Activated CD8-positive, alpha-beta memory T cell treated with anti-CD3 and anti-CD28 coated beads for 36 hours (primary cell): ENCODE data around the gene NPEPL1. TPM values are rescaled to one million over a fixed set of nuclear protein-coding genes. Genes with fewer than 3 reads are reported as not detected.

Experiments used
- CTCF ChIA-PET: fragments of 350-600 bp; sonication (Branson Sonifier 250); formaldehyde crosslinking; loops from one replicate; lab custom pipeline; 2021; ENCODE audit warnings: antibody characterized with exemption; lab: Charles Lee
- POLR2A ChIA-PET: fragments of 350-600 bp; sonication (Branson Sonifier 250); formaldehyde crosslinking; loops from one replicate; lab custom pipeline; 2021; ENCODE audit warnings: antibody characterized with exemption; lab: Charles Lee
- total RNA-seq, 2 experiments: library from RNA; stranded (reverse); gene quantifications; one replicate each; pipeline ENCODE4 v1.2.3, GENCODE V29; 2021

The NPEPL1 gene
- total RNA-seq, 2 experiments from 2014 or later: 12.4 to 12.6 TPM

DNA sequence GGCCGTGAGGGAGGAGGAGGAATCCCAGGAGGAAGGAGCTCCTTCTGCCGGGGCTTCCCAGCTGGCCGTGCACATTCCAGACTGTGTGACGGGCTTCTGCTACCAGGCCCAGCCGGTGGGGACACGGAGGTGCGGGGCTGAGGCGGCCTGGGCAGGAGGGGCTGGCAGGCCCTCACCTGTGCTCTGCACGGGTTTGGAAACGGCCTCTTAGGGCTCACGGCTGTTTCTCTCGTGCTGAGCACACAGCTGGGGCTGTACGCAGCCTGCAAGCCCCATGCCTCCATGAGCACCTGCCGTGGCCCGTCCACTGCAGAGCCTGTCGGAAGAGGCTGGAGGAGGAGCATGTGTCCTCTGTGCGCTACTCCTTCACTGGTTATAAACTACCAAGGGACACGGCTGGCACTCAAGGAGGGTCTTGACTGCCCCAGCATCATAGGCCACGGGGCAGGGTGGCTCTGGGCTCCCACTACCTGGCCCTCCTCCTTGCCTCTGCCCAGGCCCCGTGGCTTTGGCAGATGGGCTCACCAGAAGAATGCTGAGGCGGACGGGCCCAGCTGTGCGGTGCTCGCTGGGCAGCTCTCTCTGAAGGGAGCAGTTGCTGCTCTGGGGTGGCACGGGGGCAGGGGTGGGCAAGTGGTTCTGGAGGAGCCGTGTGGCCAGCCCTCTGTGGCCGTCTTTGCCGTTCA, 15.8 kb downstream of the NPEPL1 start:
- POLR2A ChIA-PET: no interaction called here
- CTCF ChIA-PET: no interaction called here

DNA sequence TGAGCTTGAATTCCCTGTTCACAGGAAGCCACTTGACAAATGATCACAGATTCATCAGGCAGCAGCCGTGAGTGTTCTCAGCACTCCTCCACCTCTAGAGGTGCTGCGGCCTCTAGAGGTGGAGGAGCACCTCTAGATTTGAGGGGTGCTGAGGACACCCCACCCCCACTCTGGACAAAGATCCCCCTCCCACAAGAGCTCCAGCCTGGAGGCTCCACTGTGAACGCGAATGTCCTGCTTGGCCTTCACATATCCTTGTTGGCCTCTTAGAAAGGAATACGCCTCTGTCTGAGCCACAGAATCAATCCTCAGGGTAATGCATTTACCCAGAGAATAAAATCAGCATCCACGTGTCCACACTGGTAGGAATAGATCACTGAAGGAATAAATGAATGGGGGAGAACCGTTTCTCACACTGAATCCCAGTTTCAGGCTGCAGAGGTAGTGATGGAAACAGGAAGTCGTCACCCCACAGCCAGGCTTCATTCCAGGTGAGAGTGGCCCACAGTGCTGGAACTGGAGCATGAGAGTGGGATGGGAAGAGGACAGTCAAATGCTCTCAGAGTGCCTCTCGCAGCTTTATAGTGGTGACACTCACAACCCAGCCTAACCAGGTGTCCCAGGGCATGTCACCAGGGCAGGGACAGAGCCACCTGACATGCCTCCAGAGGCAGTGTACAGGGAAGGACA, 16.6 kb downstream of the NPEPL1 start:
- POLR2A ChIA-PET: no interaction called here

DNA sequence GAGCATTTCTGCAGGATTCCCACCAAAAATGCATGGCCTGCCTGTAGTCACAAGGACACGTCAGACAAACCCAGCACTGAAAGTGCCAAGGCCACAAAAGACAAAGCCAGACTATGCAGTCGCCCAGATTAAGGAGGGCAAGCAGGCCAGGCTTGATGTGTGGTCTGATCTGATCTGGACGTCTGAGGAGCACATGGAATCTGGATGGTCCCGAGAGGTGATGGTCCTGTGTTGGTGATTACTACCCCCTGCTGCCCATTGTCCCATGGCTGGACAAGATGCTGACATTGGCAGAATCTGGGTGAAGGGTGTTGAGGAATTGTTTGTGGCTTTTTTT, 17.1 kb downstream of the NPEPL1 start:
- CTCF ChIA-PET: no interaction called here
- POLR2A ChIA-PET: no interaction called here

More for the DNA sequence above, 16.6 kb downstream of the NPEPL1 start:
- CTCF ChIA-PET: no interaction called here

DNA sequence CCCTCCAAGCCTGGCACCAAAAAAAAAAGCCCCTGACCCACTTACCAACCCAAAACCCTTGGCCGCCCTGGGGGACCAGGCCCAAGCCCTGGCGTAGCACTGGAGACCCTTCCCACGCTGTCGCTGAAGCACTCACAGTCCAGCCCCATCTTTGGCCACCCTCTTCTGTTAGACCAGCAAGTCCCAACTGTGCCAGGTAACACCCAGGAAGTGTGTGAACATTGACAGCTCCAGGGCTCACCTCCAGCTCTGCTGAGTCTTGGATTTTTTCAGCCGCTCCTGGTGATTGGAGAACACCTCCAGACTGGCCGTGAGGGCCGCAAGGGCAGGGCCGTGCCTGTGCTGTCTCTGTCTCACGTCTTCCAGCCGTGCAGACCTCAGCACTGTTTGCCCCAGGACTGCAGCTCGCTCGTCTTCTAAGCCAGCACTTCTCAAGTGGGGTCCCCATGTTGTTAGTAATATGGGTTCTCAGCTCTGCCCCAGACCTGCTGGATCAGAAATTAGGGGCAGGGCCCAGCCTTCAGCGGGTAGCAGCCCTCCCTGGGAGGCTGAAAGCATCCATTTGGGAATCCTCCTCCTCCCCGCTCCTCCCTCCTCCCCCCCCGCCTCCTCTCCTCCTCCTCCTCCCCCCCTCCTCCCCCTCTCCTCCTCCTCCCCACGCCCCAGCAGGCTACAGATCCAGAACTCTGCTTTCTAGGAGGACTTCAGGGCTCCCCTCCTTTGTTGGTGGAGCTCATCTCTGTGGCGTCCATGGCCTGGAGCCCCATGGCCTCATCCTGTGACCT, 18.1 kb downstream of the NPEPL1 start:
- POLR2A ChIA-PET: no interaction called here
- CTCF ChIA-PET: no interaction called here

DNA sequence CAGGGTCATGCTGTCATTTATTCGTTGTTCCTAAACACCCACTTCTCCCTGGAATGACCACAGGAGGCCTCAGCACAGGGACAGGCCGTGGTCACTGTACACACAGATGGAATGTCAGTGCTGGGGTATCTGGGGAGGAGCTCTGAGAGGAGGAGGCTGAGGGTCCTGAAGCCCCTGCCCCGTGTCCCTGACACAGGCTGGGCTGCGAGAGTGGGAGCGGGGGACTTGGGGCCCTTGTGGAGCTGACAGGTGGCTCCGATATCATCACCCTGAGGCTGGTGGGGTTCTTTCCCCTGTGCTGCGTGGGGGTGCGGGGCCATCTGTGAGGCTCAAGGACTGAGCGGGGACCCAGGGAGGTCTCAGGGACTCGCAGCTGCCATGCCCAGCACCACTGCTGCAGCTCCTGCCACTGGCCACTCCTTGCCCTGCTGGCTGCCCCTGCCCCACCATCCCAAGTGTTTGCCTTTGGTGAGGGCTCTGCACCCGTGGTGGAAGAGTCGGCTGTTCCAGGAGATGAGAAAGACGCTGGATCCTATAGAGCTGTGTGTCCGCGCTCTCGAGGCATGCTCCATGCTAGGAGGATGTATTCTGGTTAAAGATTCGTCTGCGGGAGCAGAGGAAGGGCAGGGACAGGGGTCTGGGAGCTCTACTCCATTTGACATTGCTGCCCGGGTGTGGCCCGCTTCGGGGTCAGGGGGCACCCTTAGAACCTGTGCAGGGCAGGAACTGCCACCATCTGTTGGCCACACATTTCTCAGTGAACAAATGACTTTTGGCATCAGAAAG, 18.9 kb downstream of the NPEPL1 start:
- POLR2A ChIA-PET: no interaction called here

DNA sequence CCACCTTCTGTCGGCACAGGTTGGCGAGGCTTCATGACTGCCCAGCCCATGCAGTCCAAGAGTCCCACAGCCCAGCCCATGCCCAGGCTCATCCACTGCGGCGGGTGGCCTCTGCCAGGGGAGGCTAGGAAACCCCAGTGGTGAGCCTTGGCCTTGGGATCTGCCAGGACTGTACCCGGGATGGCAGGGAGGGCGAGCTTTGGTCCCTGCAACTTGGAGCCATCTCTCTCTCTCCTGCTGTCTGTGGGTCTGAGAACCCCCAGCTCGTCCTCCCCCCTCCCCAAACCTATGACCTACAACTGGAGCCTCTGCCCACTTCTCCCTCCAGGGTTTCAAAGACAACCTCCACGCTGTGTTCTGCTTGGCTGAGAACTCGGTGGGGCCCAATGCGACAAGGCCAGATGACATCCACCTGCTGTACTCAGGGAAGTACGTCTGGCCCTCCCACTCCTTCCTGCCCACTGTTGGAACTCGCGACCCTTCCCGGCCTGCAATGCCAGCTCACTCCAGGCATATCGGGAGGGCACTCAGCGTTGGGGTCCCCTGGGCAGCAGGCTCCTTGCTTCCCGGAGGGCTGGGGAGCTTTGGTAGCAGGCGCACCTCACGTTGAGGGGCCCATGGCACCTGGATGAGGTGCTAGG, 19.7 kb downstream of the NPEPL1 start:
- POLR2A ChIA-PET: no interaction called here
- CTCF ChIA-PET: no interaction called here

More for the DNA sequence above, 18.9 kb downstream of the NPEPL1 start:
- CTCF ChIA-PET: no interaction called here

DNA sequence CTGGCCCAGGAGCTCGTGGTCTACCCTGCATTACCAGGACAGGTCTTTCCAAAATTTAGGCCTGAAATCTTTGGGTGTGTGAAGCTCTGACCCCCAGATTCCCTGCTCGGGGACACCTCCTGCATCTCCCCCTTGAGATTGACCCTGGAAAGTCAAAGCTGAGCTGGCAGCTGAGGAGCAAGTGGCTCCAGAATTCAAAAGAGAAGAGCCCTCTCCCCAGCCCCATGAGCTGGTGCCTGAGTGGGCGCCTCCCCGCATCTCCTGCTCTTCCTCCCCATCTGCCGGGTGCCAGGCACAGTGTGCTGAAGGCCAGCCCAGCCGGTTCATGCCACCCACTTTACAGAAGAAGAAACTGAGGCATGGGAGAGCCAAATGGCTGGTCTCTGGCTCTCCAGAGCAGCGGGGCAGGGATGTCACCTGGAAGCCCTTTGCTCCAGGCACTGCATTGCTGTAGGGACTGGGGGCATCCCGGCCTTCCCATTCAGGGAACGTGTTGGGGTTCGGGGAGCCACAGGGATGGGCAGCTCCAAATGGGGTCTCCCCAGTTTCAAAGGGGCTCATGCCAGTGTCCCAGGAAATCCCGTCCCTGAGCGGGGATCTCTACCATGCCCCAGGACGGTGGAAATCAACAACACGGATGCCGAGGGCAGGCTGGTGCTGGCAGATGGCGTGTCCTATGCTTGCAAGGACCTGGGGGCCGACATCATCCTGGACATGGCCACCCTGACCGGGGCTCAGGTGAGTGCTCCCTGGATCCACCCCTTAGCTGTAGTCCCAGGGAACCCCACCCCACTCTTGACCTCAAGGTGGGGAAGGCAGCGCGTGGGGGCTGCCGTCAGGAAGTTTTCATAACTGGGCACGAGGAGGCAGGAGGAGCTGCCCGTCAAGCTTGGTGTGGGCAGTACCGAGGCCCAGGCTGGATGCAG, 20.5 kb downstream of the NPEPL1 start:
- CTCF ChIA-PET: no interaction called here
- POLR2A ChIA-PET: no interaction called here

DNA sequence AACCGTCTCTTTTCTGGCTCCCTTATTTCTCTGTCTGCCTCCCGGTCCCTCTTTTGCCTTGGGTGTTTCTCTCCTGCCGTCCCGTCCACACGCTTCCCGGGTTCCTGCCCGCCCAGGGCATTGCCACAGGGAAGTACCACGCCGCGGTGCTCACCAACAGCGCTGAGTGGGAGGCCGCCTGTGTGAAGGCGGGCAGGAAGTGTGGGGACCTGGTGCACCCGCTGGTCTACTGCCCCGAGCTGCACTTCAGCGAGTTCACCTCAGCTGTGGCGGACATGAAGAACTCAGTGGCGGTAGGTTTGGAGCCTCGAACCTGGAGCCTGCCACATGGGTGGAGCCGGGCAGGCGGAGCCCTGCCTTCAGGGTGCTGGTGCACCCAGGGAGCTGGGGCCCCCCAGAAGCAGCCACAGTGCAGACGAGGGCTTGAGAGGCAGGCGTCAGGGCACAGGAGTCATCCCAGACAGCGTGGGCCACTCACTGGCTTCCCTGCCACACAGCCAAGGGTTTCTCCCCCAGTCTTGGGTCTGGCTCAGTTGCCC, 21.3 kb downstream of the NPEPL1 start:
- ChIA-PET CTCF (no interaction called here), POLR2A (no interaction called here)

DNA sequence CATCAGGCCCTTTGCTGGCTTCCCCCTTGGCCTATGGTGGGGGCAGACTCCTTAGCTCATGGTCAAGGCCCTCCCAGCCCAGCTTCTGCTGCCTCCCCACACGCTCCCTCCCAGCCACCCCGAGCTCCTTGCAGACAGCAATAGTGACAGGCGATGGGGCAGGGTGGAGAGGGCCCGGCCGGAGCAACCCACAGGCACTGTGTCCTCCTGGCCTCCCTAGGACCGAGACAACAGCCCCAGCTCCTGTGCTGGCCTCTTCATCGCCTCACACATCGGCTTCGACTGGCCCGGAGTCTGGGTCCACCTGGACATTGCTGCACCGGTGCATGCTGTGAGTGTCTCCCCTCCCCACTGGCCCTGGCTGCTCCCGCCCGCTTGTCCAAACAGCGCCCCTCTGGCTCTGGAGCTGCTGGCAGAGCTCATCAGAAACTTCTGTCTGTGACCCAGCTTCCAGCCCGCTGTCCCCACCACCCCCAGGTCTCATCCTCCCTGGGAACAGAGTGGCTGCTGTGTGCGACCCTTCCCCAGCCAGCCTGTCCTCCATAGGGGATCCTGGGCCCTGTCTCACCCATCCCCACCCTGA, 21.8 kb downstream of the NPEPL1 start:
- ChIA-PET POLR2A (no interaction called here), CTCF (no interaction called here)

DNA sequence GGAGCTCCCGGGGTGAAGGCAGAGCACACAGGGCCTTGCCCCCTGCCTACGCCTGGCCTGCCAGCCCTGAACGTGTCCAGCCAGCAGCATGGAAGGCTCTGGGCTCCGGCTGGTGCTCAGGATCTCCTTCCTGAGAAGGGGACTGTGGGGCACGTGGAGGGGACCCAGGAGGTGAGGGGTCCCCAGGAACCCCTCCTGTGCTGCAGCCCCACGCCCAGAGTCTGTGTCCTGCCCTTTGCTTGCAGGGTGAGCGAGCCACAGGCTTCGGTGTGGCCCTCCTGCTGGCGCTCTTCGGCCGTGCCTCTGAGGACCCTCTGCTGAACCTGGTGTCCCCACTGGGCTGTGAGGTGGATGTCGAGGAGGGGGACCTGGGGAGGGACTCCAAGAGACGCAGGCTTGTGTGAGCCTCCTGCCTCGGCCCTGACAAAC, 22.3 kb downstream of the NPEPL1 start:
- ChIA-PET POLR2A (no interaction called here), CTCF (no interaction called here)

DNA sequence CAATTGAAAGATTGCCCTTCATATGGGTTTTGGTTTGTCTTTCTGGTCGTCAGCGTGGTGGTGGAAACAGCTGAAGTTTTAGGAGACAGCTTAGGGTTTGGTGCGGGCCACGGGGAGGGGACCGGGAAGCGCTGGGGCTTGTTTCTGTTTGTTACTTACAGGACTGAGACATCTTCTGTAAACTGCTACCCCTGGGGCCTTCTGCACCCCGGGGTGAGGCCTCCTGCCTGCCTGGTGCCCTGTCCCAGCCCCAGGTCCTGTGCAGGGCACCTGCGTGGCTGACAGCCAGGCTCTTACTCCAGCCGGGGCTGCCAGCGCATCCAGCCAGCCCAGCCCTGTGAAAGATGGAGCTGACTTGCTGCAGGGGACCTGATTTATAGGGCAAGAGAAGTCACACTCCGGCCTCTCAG, 22.8 kb downstream of the NPEPL1 start:
- CTCF ChIA-PET: no interaction called here
- POLR2A ChIA-PET: no interaction called here

DNA sequence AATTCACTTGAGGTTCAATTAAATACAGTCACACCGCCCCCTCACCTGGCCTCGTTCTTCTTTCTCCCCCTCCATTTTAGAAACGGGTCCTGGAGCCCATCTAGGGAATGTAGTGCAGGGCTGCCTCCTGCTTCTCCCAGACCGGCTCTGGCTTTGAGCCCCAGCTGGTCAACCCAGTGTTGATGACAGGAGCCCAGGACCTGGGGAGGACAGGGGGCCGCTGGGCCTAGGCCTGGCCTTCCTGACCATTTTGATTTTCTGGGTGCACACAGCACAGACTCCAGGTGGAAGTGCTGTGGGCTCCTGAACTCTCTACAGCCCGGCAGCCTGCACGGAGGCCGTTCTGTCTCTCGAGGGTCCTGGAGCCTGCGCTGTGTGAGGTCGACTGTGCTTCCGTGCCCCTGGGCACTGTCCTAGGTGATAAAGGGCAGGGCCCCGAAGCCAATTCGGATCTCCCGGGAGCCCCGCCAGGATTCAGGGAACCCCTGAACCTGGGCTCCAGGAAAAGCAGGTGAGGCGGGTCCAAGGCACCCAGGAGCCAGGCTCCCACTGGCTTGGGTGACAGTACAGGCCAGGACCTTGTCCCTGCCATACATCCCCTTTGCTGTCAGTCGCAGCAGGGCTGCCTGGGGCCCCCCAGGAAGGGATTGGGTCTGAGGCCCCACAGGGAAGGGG, 23.3 kb downstream of the NPEPL1 start:
- POLR2A ChIA-PET: no interaction called here
- CTCF ChIA-PET: no interaction called here

DNA sequence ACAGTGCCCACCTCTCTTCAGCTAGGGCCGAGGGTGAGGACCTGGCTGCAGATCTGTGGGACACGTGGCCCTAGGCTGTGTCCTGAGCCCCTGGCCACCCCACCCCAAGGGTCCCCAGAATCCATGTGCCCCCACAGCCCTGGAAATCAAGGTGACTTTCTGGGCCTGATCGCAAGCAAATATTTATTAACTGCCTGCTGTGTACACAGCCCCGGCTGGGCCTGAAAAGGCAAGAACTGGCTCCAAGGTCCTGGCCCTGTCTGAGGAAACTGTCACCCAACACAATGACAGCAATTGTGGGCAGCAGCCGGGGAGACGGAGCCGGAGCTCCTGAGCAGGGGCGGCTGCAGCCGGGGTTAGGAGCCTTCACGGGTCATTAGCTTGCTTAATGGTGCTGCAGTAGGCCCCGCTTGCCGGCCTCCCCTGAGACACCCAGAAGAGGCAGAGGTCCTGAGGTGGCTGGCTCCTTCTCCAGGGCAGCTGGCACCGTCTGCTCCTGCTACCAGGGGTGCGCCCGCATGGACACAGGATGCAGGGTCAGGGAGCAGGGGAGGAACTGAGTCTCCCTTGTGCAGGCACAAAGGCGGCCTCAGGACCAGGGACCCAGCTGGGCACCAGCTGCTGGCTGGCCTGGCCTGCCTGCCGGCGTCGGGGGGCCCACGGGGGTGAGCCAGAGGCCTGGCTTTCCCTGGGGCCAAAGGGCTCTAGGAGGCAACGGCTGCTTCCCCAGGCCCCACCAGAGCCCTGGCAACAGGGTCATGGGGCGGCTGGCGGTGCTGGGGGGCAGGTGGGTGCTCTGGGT, 24.1 kb downstream of the NPEPL1 start:
- ChIA-PET CTCF (no interaction called here), POLR2A (no interaction called here)

DNA sequence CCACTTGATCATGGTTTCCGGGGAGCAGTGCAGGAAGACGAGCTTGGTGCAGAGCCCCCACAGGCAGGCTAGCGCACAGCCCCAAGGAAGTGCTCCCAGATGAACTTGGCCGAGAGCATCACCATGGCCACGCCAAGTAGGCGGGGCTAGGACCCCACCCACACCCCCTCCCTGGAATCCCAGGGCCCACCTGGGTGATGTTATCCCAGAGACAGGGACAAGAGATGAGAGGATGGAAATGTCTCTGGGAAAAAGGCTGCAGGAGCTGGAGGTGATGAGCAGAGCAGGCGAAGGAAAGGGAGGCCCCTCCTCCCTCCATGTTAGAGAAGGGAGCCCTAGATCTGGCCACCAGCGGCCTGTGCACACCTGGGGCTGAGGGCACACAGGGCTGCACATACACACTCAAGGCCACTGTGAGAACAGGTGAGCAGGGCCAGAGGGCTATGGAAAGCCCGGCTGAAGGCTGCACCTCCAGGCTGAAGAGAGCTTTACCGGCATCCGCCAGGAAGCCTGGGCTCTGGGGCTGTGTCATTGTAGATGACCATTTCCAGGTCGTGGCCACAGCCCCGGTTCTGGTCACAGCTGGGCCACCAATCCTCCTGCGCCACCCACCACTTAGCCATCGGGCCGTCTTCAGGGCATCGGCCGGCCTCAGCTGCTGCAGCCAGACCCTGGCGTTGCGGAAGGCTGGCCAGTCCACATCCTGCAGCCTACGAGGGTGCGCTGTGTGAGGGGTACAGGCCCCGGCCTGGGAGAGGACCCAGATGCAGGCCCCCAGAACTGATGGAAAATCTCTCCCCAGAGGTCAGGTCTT, 24.9 kb downstream of the NPEPL1 start:
- POLR2A ChIA-PET: no interaction called here
- CTCF ChIA-PET: no interaction called here

DNA sequence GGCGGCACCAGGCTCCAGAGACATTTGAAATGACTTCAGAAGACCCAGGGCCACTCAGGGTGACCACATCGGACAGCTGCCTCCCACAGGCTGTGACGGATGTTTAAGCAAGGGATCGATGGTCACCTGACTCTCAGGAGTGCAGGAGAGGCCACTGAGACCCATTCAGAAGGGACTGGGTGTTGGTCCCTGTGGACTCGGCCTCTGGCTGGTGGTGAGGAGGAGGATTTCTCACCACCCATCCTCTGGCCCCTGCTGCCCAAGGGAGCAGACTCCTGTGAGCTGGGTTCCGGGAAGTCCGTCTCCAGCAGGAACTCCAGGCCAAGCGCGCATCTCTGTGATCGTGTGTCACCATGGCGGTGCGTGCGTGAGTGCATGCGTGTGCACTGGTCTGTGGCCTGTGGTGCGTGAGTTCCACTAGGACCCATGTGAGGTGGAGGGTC, 25.5 kb downstream of the NPEPL1 start:
- ChIA-PET POLR2A (no interaction called here), CTCF (no interaction called here)

DNA sequence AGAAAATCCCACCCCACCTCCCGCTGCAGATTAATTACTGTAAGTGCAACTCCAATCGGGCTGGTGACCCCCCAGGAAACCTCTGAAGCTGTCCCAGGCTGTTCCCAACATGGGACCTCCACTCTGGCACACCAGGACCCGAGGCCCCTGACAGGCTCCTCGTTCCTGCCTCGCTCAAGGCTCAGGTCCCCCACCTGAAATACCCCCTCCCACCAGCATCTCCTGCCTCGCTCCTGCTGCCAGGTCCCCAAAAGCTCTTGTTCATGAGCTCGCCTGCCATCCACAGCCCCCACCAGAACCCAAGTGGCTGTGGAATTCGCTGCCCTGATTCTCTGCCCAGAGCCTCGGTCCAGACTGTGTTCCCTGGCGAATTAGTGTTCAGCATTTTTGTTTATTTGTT, 26.1 kb downstream of the NPEPL1 start:
- CTCF ChIA-PET: no interaction called here

More for the DNA sequence above, 26.1 kb downstream of the NPEPL1 start:
- POLR2A ChIA-PET: no interaction called here
